IMR-90 (cell line): ENCODE results near the gene LYPD3. TPM values are rescaled to one million over a fixed set of nuclear protein-coding genes. Genes with fewer than 3 reads are reported as not detected.

ENCODE experiments used
- ATAC-seq: fragments of 200-7000 bp; cut with Tn5 transposase; 2 replicates; pipeline ENCODE4 v1.9.1; 2020; ENCODE audit warnings: low read depth, mild to moderate bottlenecking, moderate library complexity
- BruUV-seq: library from RNA; stranded (reverse); fragments of 400-500 nt; replicated peaks from 2 replicates; lab custom pipeline; 2021; lab: Mats Ljungman, UMichigan
- CTCF ChIA-PET: fragments of 300-600 bp; formaldehyde crosslinking; extraction: SDS; loops from one replicate; lab custom pipeline; 2021; ENCODE audit warnings: antibody characterized with exemption; lab: Yijun Ruan, JAX
- POLR2A ChIA-PET: fragments of 300-600 bp; sonication (Branson Sonifier 250); formaldehyde crosslinking; loops from one replicate; lab custom pipeline; 2022; ENCODE audit warnings: antibody characterized with exemption; ENCODE audit not compliant: unreplicated experiment; lab: Charles Lee
- DNase-seq: peaks from one replicate; pipeline ENCODE4 v3.0.0; 2013
- H2AFZ ChIP-seq: replicated peaks from 2 replicates; pipeline ENCODE3; 2013; ENCODE audit warnings: low read length, mild to moderate bottlenecking; ENCODE audit not compliant: poor library complexity
- H2AK5ac ChIP-seq: 2 replicates; pipeline ENCODE4 v1.6.1; 2013; ENCODE audit warnings: low read depth, low read length, inconsistent platforms
- H2AK9ac ChIP-seq: replicated peaks from 2 replicates; pipeline ENCODE3; 2013; ENCODE audit warnings: mild to moderate bottlenecking, low read depth, low read length, moderate library complexity; ENCODE audit not compliant: poor library complexity
- H2BK120ac ChIP-seq: 2 replicates; pipeline ENCODE4 v1.6.1; 2013; ENCODE audit warnings: low read depth, low read length, inconsistent platforms
- H2BK15ac ChIP-seq: 3 replicates; pipeline ENCODE4 v1.6.1; 2013; ENCODE audit warnings: low read depth, low read length, inconsistent platforms
- H2BK20ac ChIP-seq: 2 replicates; pipeline ENCODE4 v1.6.1; 2013; ENCODE audit warnings: low read depth, mild to moderate bottlenecking, inconsistent platforms, low read length, moderate library complexity
- H2BK5ac ChIP-seq: 2 replicates; pipeline ENCODE4 v1.6.1; 2013; ENCODE audit warnings: mild to moderate bottlenecking, low read depth, low read length, inconsistent platforms; ENCODE audit not compliant: poor library complexity, severe bottlenecking
- H3K14ac ChIP-seq: replicated peaks from 2 replicates; pipeline ENCODE4 v1.6.1; 2013; ENCODE audit warnings: low read depth, low read length, inconsistent platforms
- H3K18ac ChIP-seq: 2 replicates; pipeline ENCODE4 v1.6.1; 2013; ENCODE audit warnings: low read depth, low read length, control low read depth
- H3K23ac ChIP-seq: 2 replicates; pipeline ENCODE4 v1.6.1; 2013; ENCODE audit warnings: low read depth, low read length, inconsistent platforms
- H3K27ac ChIP-seq: 2 replicates; pipeline ENCODE4 v1.5.1; 2013; ENCODE audit warnings: mild to moderate bottlenecking, control low read depth, low read length; ENCODE audit not compliant: insufficient read depth
- H3K27me3 ChIP-seq: 2 replicates; pipeline ENCODE4 v1.6.1; 2013; ENCODE audit warnings: low read length; ENCODE audit not compliant: control insufficient read depth, insufficient read depth
- H3K36me3 ChIP-seq: 2 replicates; pipeline ENCODE4 v1.6.1; 2013; ENCODE audit warnings: low read length, mixed read lengths; ENCODE audit not compliant: control insufficient read depth, insufficient read depth
- H3K4ac ChIP-seq: 2 replicates; pipeline ENCODE4 v1.6.1; 2013; ENCODE audit warnings: low read depth, low read length, inconsistent platforms
- H3K4me1 ChIP-seq: 2 replicates; pipeline ENCODE4 v1.6.1; 2013; ENCODE audit warnings: low read length, mixed read lengths; ENCODE audit not compliant: control insufficient read depth, insufficient read depth
- H3K4me2 ChIP-seq: 2 replicates; pipeline ENCODE4 v1.6.1; 2013; ENCODE audit warnings: low read depth, mild to moderate bottlenecking, control low read depth, low read length, moderate library complexity
- H3K4me3 ChIP-seq: 2 replicates; pipeline ENCODE4 v1.5.1; 2013; ENCODE audit warnings: low read depth, mild to moderate bottlenecking, control low read depth, low read length, moderate library complexity; ENCODE audit not compliant: insufficient read depth
- H3K56ac ChIP-seq: 2 replicates; pipeline ENCODE4 v1.6.1; 2013; ENCODE audit warnings: low read length, inconsistent platforms; ENCODE audit not compliant: insufficient read depth; ENCODE audit errors: extremely low read depth
- H3K79me1 ChIP-seq, 2 experiments: 2 replicates each; pipeline ENCODE4 v1.6.1; 2013; ENCODE audit warnings: low read length in 2 of 2, inconsistent platforms in 1 of 2, low read depth in 1 of 2
- H3K9ac ChIP-seq: 2 replicates; pipeline ENCODE4 v1.6.1; 2013; ENCODE audit warnings: low read depth, low read length, control low read depth
- H3K9me1 ChIP-seq: 2 replicates; pipeline ENCODE4 v1.6.1; 2013; ENCODE audit warnings: low read length, inconsistent platforms; ENCODE audit not compliant: insufficient read depth
- H3K9me3 ChIP-seq: 2 replicates; pipeline ENCODE4 v1.6.1; 2013; ENCODE audit warnings: low read length; ENCODE audit not compliant: control insufficient read depth, insufficient read depth
- H4K20me1 ChIP-seq: 2 replicates; pipeline ENCODE4 v1.6.1; 2013; ENCODE audit warnings: low read length, inconsistent platforms; ENCODE audit not compliant: insufficient read depth
- H4K5ac ChIP-seq: 2 replicates; pipeline ENCODE4 v1.6.1; 2013; ENCODE audit warnings: mild to moderate bottlenecking, low read depth, low read length, control low read depth
- H4K8ac ChIP-seq, 2 experiments: 2 replicates each; pipeline ENCODE4 v1.6.1; 2013; ENCODE audit warnings: low read depth in 2 of 2, low read length in 2 of 2, control low read depth in 1 of 2, inconsistent platforms in 1 of 2
- H4K91ac ChIP-seq: 2 replicates; pipeline ENCODE4 v1.6.1; 2013; ENCODE audit warnings: low read depth, low read length, inconsistent platforms; ENCODE audit not compliant: insufficient read depth
- WGBS, 2 experiments: methylation state at CpG; one replicate each; pipeline versions ENCODE4 v1.1.5 to v1.1.7; 2013; ENCODE audit warnings: missing lambda C conversion rate in 2 of 2; ENCODE audit not compliant: insufficient read length in 1 of 2; ENCODE audit errors: extremely low coverage in 2 of 2; 5-methylcytosine and 5-hydroxymethylcytosine counted together
- dilution Hi-C: fragments of 300-500 bp; cut with HindIII; formaldehyde crosslinking; loops from one replicate; pipeline ENCODE4 v1.14.3; 2018; ENCODE audit warnings: low sequenced_read_pairs; ENCODE audit not compliant: unreplicated experiment
- in situ Hi-C: fragments of 300-500 bp; cut with MboI; formaldehyde crosslinking; loops from 3 replicates; pipeline ENCODE4 v1.14.3; 2019; ENCODE audit warnings: low sequenced_read_pairs, inconsistent platforms, mixed read lengths
- intact Hi-C: fragments of 100-400 bp; cut with micrococcal nuclease; formaldehyde crosslinking; loops from 2 replicates; pipeline ENCODE4 v1.10.0; 2022
- polyA plus RNA-seq, 3 experiments: library from polyadenylated mRNA; depleted of rRNA; stranded (reverse); fragments of >200 nt; gene quantifications; 2 replicates each; pipeline ENCODE4 v1.2.3, GENCODE V29; 2012; ENCODE audit warnings: low replicate concordance in 1 of 3
- total RNA-seq: library from RNA; depleted of rRNA; stranded (reverse); fragments of >200 nt; gene quantifications from 2 replicates; pipeline ENCODE4 v1.2.3, GENCODE V29; 2012
- TF ChIP-seq, protein P1 (sequence below): fragments of 150-350 bp; IDR thresholded peaks from 2 replicates; pipeline ENCODE4 v1.6.1; 2017; ENCODE audit warnings: mild to moderate bottlenecking, antibody characterized with exemption, low read length, low read depth

LYPD3 gene
- total and polyA plus RNA-seq, 2 of the 4 experiments (the other 2 are of a cell fraction) = 0.18 to 1.1 TPM

DNA sequence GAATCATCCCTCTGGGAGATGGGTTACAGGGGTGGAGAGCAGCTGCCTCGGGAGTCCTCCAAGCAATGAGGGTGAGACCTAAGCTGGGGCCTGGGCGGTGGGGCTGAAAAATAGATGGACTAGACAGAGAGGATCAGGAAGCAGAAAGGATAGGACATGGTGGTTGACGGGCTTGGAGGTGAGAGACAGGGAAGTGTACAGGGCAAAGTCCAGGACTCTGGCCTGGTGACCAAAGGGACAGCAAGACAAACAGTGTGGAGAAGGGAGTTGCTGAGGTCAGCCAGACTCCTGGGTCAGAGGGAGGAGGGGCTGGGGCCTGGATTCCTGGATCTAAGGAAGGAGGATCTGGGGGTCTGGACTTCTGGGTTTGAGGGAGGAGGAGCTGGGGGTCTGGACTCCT lies 33.6 kb upstream of the LYPD3 start:
- no TSS peak for BruUV-seq
- dilution Hi-C loops = no loop called here
- CTCF ChIA-PET = no interaction called here
- H3K9ac ChIP-seq = no peak overlapping the region
- no peak overlapping the region for H3K4ac ChIP-seq
- no peak overlapping the region for H3K27ac ChIP-seq
- no peak overlapping the region for H3K56ac ChIP-seq
- in situ Hi-C loops = no loop called here
- no peak overlapping the region for H3K4me2 ChIP-seq
- H2AK5ac ChIP-seq = no peak overlapping the region
- H3K18ac ChIP-seq = no peak overlapping the region
- no peaks in the 10 kb centered on the region for H3K27me3 ChIP-seq
- DNase-seq = no peak
- no peak overlapping the region for H2AK9ac ChIP-seq
- H3K23ac ChIP-seq = no peak overlapping the region
- no peaks in the 10 kb centered on the region; the same call in 1 of the 2 replicates for H4K20me1 ChIP-seq
- H2AFZ ChIP-seq = no peak overlapping the region
- no peak overlapping the region for H3K4me3 ChIP-seq
- no peak for ATAC-seq
- H3K79me1 ChIP-seq = peaks cover 0 to 11% of the 10 kb centered on the region in 2 experiments; a peak in 3 of 4 replicates
- H3K36me3 ChIP-seq = peaks cover 21% of the 10 kb centered on the region
- H4K91ac ChIP-seq = no peak overlapping the region
- H3K9me3 ChIP-seq = no peaks in the 10 kb centered on the region
- H3K14ac ChIP-seq = no peak overlapping the region
- TF ChIP-seq, protein P1, sequence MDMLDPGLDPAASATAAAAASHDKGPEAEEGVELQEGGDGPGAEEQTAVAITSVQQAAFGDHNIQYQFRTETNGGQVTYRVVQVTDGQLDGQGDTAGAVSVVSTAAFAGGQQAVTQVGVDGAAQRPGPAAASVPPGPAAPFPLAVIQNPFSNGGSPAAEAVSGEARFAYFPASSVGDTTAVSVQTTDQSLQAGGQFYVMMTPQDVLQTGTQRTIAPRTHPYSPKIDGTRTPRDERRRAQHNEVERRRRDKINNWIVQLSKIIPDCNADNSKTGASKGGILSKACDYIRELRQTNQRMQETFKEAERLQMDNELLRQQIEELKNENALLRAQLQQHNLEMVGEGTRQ = no peak
- WGBS, 2 experiments = 79% methylated on average over 3 of the region's 3 CpGs; no CpG with 5 or more reads in 1 of the 2 experiments
- H3K9me1 ChIP-seq = no peaks in the 10 kb centered on the region
- H4K8ac ChIP-seq = no peak overlapping the region
- no peak overlapping the region for H2BK120ac ChIP-seq
- intact Hi-C loops = no loop called here
- no peak overlapping the region for H2BK20ac ChIP-seq
- H4K5ac ChIP-seq = no peak overlapping the region
- POLR2A ChIA-PET = no interaction called here
- no peak overlapping the region for H2BK5ac ChIP-seq
- no peak overlapping the region for H2BK15ac ChIP-seq
- H3K4me1 ChIP-seq = peaks cover 3% of the 10 kb centered on the region; the same call in 1 of the 2 replicates
